GM19324 (cell line): Measurements from ENCODE around the gene TMCC2.
A peak's percentile ranks its signal among the peaks of the same experiment; 100 is the strongest.
"Not testable (repeated sequence)": the region's sequence is repeated elsewhere in the genome, so short reads cannot be mapped to it uniquely, and the experiment has no call there.

ENCODE experiments used
- ATAC-seq: cut with Tn5 transposase; IDR thresholded peaks from one replicate; pipeline ENCODE4 v1.9.1; 2021; ENCODE audit warnings: mild to moderate bottlenecking, moderate library complexity; ENCODE audit not compliant: unreplicated experiment, low FRiP score

TMCC2 gene

GRCh38 chr1:205211169-205211838 is 16.4 kb upstream of the TMCC2 start, which contains the start of gene DSTYK:
Gene DSTYK (minus strand): TSS chr1:205211702. CDS start chr1:205211535, 167 bp downstream.
- ATAC-seq: peak; percentile 89

- peak; percentile 28 for ATAC-seq
Observed at GRCh38 chr1:205211839-205212536, 15.8 kb upstream of the TMCC2 start.

- no peak for ATAC-seq
Observed at GRCh38 chr1:205214756-205215155, 13.0 kb upstream of the TMCC2 start.

- no peak for ATAC-seq
Observed at GRCh38 chr1:205216588-205216987, 11.2 kb upstream of the TMCC2 start.

- no peak for ATAC-seq
Observed at GRCh38 chr1:205217418-205217817, 10.3 kb upstream of the TMCC2 start.

- no peak for ATAC-seq
Observed at GRCh38 chr1:205220421-205220820, 7.3 kb upstream of the TMCC2 start.

- no peak for ATAC-seq
Observed at GRCh38 chr1:205224736-205225135, 3.0 kb upstream of the TMCC2 start.

- ATAC-seq: no peak
Observed at GRCh38 chr1:205225901-205226765, 1.6 kb upstream of the TMCC2 start.

- ATAC-seq: no peak
Observed at GRCh38 chr1:205226868-205227583, 720 bp upstream of the TMCC2 start.

- no peak for ATAC-seq
Observed at GRCh38 chr1:205228093-205228521, 361 bp downstream of the TMCC2 start.

- ATAC-seq: no peak
Observed at GRCh38 chr1:205229399-205229871, 1.7 kb downstream of the TMCC2 start.

- ATAC-seq: no peak
Observed at GRCh38 chr1:205229916-205230700, 2.4 kb downstream of the TMCC2 start.

GRCh38 chr1:205230982-205231381 is 3.2 kb downstream of the TMCC2 start:
- no peak for ATAC-seq

GRCh38 chr1:205232127-205232820 is 4.5 kb downstream of the TMCC2 start:
- no peak for ATAC-seq

- ATAC-seq: no peak
Observed at GRCh38 chr1:205232945-205233397, 5.2 kb downstream of the TMCC2 start.

- not testable (repeated sequence) for ATAC-seq
Observed at GRCh38 chr1:205233986-205234385, 6.2 kb downstream of the TMCC2 start.

- ATAC-seq: no peak
Observed at GRCh38 chr1:205235951-205236350, 8.2 kb downstream of the TMCC2 start.

GRCh38 chr1:205236526-205236925 is 8.8 kb downstream of the TMCC2 start:
- no peak for ATAC-seq

GRCh38 chr1:205236951-205237475 is 9.3 kb downstream of the TMCC2 start:
- no peak for ATAC-seq
